ENCODE data around the gene SPINT2.
"Not testable (repeated sequence)": the region's sequence is repeated elsewhere in the genome, so short reads cannot be mapped to it uniquely, and the experiment has no call there.

Gene SPINT2

GRCh38 chr19:38315657-38316476 is 51.5 kb downstream of the SPINT2 start, which contains the start of gene YIF1B:
Gene YIF1B, minus strand, starts transcription at chr19:38315947. Its CDS starts 30 bp downstream, at chr19:38315917.
- peak; percentile 92 to 100 (median 96) for DNase-seq
- intact Hi-C loops (cut with DNase I) = no loop called here

DNA sequence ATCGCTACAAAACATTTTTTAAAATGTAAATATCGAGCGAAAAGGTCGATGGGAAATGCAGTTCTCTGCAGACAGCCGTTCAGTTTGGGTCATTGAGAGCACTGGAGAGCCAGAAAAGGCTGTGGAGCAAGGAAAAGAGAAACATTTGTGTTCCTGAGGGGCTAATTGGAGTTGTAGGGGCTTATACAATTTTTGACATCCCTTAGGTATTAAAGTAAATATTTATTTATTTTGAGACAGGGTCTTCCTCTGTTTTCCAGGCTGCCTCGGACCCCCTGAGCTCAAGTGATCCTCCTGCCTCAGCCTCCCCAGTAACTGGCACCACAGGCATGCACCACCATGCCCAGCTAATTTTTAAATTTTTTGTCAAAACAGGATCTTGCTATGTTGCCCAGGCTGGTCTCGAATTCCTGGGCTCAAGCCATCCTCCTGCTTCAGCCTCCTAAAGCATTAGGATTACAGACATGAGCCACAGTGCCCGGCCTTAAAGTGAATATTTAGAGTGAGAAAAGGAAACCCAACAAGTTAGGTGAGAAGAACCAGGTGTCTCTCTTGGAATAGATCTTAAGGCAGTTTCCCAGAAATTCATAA is 52.2 kb downstream of the SPINT2 start:
- intact Hi-C loops (cut with DNase I) = no loop called here
- no peak for DNase-seq

- intact Hi-C loops (cut with DNase I) = no loop called here
- DNase-seq = no peak
Observed at GRCh38 chr19:38317104-38317612, 52.8 kb downstream of the SPINT2 start.

- intact Hi-C loops (cut with DNase I) = no loop called here
- DNase-seq = no peak
Observed at GRCh38 chr19:38318660-38319059, 54.3 kb downstream of the SPINT2 start.

DNA sequence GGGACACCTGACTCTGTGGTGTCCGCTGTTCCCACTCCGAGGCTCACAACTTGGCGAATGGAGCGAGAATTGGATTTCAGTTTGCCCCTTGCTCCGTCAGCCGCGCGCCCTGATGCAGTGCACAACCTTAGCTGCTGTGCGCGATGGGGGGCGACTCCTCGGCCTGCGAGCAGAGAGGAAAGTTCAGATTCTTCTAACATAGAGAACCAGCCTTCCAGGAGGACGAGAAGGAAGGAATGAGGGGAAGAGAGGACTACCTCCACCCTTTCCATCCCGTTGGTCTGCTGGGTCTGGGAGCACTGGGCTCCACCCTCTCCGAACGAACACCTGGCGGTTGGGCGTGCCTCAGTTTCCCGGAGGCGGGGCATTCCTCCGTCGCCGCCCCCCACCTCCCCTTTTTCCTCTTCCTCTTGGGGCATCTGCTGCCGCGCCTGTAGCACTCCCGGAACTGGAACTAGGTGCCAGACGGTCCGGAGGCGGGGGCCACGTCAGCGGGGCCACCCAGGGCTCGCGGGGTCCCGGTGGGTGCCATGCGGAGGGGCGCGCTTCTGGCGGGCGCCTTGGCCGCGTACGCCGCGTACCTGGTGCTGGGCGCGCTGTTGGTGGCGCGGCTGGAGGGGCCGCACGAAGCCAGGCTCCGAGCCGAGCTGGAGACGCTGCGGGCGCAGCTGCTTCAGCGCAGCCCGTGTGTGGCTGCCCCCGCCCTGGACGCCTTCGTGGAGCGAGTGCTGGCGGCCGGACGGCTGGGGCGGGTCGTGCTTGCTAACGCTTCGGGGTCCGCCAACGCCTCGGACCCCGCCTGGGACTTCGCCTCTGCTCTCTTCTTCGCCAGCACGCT is 55.3 kb downstream of the SPINT2 start, which contains the start of gene KCNK6:
Gene KCNK6, plus strand, starts transcription at position 425 of the 838 bp plus-strand sequence. Its CDS starts 106 bp downstream, at position 531.
- intact Hi-C loops (cut with DNase I) = no loop called here

DNA sequence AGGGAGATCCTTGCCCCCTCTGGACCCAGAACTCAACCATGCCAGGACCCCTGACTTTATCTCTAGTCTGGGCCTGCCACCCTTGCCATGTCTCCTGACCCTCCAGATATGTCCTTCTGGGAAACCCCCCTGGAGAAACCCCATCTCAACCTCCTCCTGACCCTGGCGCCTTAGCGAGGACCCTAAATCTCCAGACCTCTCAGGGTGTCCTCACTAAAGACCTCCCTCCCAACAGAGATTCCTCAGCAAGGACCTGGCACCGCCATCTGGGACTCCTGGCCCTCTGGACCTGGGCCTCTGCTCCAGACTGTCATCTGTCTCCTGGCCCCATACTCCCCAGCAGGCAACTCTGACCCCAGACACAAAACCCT is 56.6 kb downstream of the SPINT2 start:
- intact Hi-C loops (cut with DNase I) = no loop called here
- no peak for DNase-seq

More for the DNA sequence above, 55.3 kb downstream of the SPINT2 start, which contains the start of gene KCNK6:
- DNase-seq = peak in 4 of 10 donors; percentile 21 to 87 (median 52)

GRCh38 chr19:38321646-38322196 is 57.3 kb downstream of the SPINT2 start:
- intact Hi-C loops (cut with DNase I) = loop anchor here (2.0 kb wide), 1 partner anchor 61 kb away; no protein-coding TSS in a partner anchor
- DNase-seq = peak in 1 of 10 donors; percentile 18

DNA sequence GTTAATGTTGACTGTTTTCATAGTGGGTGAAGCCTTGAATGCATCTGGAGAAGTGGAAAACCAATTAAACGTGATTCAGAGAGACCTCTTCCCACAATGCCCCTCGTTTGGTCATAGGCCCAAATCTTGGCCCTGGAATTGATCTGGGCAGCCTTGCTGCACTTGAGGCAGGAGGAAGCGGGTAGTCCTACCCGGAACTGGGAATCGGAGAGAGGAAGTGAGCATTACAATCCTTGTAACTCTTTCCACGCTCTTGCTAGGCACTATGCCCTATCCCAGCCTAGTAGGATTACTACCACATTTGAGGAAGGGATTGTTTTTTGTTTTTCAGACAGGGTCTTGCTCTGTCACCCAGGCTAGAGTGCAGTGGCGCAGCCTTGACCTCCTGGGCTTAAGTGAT is 58.9 kb downstream of the SPINT2 start:
- DNase-seq = peak in 1 of 10 donors; percentile 72
- intact Hi-C loops (cut with DNase I) = loop anchor here (2.0 kb wide), 1 partner anchor 62 kb away; no protein-coding TSS in a partner anchor

GRCh38 chr19:38324431-38324830 is 60.1 kb downstream of the SPINT2 start:
- DNase-seq = no peak
- intact Hi-C loops (cut with DNase I) = no loop called here

DNA sequence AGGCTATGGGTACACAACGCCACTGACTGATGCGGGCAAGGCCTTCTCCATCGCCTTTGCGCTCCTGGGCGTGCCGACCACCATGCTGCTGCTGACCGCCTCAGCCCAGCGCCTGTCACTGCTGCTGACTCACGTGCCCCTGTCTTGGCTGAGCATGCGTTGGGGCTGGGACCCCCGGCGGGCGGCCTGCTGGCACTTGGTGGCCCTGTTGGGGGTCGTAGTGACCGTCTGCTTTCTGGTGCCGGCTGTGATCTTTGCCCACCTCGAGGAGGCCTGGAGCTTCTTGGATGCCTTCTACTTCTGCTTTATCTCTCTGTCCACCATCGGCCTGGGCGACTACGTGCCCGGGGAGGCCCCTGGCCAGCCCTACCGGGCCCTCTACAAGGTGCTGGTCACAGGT is 62.2 kb downstream of the SPINT2 start:
- no peak for DNase-seq
- intact Hi-C loops (cut with DNase I) = no loop called here

DNA sequence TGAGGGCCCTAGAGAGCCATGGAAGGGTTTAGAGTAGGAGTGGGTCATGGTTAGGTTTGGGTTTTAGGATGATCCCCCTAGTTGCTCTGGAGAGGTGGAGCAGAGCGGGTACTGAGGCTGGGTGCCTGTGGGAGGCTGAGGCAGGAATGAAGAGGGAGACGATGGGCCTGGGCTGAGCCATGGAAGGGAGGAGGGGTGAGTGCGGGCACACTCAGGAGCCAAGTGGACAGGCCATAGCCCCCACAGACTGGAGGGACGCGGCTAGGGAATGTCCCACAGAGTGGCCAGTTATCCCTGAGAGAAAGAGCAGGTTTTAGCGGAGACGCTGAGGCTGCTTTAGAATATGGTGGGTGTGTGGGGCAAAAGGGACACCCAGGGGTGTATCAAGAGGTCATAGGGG is 65.3 kb downstream of the SPINT2 start:
- DNase-seq = no peak
- intact Hi-C loops (cut with DNase I) = loop anchor here (5.0 kb wide), 1 partner anchor 187 kb away; no protein-coding TSS in a partner anchor

GRCh38 chr19:38331728-38332127 is 67.4 kb downstream of the SPINT2 start:
- intact Hi-C loops (cut with DNase I) = loop anchor here (5.0 kb wide), 1 partner anchor 189 kb away; no protein-coding TSS in a partner anchor
- DNase-seq = no peak

- intact Hi-C loops (cut with DNase I) = loop anchor here (5.0 kb wide), 1 partner anchor 191 kb away; no protein-coding TSS in a partner anchor
- DNase-seq = no peak
Observed at GRCh38 chr19:38333245-38333644, 68.9 kb downstream of the SPINT2 start.

GRCh38 chr19:38335949-38336637 is 71.7 kb downstream of the SPINT2 start:
- intact Hi-C loops (cut with DNase I) = loop anchor here (1.0 to 5.0 kb wide), 3 partner anchors 38 to 434 kb away; partner anchors contain the start of gene PSMD8
- DNase-seq = peak; percentile 92 to 99 (median 94)

DNA sequence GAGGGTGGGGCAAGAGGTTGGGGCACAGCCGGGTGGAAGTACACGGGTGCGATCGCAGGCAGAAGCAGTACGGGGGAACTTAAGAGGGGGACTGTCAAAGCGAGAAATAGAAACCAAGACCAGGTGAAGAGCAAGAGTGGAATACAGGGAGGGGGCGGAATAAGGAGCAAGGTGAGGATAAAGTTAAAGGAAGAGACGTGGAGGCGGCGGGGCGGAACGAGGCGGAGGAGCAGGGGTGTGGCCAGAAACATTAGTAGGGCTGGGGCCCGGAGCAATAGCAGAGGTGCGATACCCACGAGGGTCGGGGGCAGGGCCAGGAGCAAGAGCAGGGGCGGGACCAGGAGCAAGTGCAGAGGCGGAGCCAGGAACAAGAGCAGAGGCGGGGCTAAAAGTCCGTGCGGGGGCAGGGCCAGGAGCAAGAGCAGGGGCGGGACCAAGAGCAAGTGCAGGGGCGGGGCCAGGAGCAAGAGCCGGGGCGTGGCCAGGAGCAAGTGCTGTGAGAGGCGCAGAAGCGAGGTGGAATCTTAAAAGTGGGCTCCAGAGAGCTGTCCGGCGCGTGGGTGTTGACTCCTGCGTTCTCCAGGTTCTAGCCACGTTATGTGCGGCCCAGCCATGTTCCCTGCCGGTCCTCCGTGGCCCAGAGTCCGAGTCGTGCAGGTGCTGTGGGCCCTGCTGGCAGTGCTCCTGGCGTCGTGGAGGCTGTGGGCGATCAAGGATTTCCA is 72.4 kb downstream of the SPINT2 start:
- intact Hi-C loops (cut with DNase I) = loop anchor here (1.0 to 5.0 kb wide), 2 partner anchors 38 to 434 kb away; partner anchors contain the start of gene PSMD8
- DNase-seq = peak; percentile 80 to 99 (median 85)

DNA sequence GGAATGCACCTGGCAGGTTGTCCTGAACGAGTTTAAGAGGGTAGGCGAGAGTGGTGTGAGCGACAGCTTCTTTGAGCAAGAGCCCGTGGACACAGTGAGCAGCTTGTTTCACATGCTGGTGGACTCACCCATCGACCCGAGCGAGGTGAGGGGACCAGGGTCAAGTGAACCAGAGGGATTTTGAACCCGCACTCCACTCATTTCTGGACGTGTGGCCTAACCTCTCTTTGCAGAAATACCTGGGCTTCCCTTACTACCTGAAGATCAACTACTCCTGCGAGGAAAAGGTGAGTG is 72.9 kb downstream of the SPINT2 start:
- intact Hi-C loops (cut with DNase I) = loop anchor here (5.0 kb wide), 1 partner anchor 435 kb away; no protein-coding TSS in a partner anchor

DNA sequence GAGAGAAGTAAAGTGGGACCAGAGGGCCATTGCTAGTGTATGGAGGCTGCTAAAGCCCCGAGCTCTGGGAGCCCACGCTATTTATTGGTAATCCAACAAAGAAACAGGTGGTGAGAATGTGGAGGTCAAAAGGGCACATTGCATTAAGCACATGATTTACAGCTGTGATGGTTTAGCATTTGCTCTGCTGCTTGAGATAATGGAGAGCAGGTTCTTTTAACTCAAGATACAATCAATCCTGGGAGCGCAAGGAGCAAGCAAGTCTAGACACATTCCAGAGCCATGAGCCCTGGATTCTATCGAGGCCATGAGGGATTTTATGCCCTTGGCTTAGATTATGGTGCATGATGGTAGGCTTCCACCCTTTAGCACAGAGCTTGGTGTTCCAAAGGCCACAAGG is 74.6 kb downstream of the SPINT2 start:
- not testable (repeated sequence) for DNase-seq
- intact Hi-C loops (cut with DNase I) = loop anchor here (5.0 kb wide), 1 partner anchor 437 kb away; no protein-coding TSS in a partner anchor

More for the DNA sequence above, 72.9 kb downstream of the SPINT2 start:
- no peak for DNase-seq

- no peak for DNase-seq
- intact Hi-C loops (cut with DNase I) = no loop called here
Observed at GRCh38 chr19:38340927-38341326, 76.6 kb downstream of the SPINT2 start.

Data from posterior cingulate gyrus (tissue), 11 donors.